ENCODE data around the gene TRAPPC5.
"Not testable (repeated sequence)": the region's sequence is repeated elsewhere in the genome, so short reads cannot be mapped to it uniquely, and the experiment has no call there.

TRAPPC5 gene

GRCh38 chr19:7680606-7681339 is at the start of gene TRAPPC5:
Gene TRAPPC5, plus strand, starts transcription at chr19:7680833. Its CDS starts 1,421 bp downstream, at chr19:7682254.
- peak; percentile 75 for DNase-seq (ENCODE audit: low spot score)

DNA sequence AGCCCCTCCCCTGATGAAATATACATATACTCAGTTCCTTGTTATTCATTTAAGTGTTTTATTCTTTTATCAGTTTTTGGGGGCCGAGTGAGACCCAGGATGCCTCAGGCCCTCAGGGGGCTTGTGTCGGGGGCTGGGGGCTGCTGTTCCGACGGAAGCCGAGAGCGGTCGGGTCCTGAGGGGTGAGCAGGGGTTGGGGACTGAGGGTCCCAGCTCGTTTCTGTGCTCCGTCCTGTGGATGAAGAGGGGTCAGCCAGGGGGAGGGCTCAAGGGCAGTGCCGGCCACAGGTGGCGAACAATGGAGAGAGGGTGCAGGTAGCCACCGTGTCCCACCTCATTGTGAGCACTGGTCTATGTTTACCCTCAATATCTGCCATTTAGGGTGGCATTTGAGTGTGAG is 49.1 kb upstream of the TRAPPC5 start:
- DNase-seq (ENCODE audit: low spot score): no peak

DNA sequence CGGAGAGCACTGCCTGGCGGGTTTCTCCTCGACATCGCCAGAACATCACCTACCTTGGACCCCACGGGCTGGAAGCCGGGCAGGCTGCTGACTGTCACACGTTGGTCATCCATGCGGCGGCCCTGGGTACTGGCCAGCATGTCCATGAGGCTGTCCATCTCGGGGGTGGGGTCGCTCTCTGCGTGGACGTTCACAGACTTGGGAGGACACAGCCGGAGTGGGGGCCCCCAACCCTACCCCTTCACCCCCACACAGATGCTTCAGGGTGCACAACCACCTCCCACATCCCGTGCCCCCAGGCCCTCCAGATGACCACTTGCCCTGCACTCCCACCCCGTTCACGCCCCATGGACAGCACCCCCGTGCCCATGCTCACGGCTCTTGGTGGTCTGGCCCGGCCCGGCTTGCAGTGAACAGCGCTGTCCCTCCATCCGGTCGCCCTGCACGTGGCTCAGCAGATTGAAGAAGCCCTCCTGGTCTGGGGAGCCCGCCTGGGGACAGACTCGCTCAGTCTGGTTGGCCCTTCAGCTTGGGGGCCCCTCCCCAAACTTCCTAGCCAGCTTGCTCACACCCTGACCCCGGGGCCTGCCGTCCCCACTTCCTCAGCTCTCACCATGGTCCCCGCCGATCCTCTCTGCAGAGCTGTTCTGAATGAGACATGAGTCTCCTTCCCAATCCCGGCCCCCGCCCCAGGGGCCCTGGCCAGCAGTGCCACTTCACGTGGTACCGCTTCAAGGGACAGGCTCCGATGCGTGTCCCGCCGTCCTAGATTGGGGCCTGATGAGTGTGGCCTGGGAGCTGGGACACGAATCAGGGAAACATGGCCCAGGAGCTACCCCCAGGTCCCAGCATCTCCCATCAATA is 48.1 kb upstream of the TRAPPC5 start:
- no peak for DNase-seq (ENCODE audit: low spot score)

GRCh38 chr19:7633698-7634097 is 46.9 kb upstream of the TRAPPC5 start, which contains the start of gene PCP2:
Gene PCP2, minus strand, starts transcription at chr19:7633719. Its CDS starts 262 bp downstream, at chr19:7633457.
- no peak for DNase-seq (ENCODE audit: low spot score)

DNA sequence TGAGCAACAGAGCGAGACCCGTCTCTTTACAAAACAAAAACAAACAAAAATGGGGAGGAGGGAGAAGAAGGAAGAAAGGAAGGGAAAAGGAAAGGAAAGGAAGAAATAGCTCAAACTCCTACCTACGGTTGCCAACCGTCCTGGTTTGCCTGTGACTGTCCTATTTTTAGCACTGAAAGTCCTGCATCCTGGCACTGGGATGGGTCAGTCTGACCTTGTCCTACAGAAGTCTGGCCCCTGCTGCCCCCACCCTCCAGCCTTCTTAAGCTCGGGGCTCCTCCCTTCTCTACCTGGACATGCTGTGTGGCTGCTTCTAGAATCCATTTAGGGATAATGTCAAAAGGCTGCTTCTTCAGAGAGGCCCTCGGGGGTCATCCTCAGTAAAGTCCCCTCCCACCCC is 45.0 kb upstream of the TRAPPC5 start:
- DNase-seq (ENCODE audit: low spot score): no peak

DNA sequence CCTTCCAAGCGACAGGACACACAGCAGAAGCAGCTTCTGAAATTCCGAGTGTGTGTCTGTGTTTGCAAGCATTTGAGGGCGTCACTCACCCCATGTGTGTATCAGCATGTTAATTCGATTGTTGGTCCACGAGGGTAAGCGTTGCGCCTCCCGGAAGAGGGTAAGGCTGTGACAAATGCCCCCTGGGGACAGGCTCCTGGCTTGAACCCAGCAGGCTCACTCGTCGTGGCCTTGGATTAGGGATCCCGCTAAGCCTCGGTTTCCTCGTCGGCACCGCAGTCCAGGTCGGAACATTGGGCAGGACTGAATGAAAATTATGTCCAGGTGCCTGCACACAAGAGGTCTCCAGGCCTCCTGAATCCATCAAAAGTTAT is 44.3 kb upstream of the TRAPPC5 start:
- no peak for DNase-seq (ENCODE audit: low spot score)

GRCh38 chr19:7636691-7637373 is 43.8 kb upstream of the TRAPPC5 start, which contains the start of gene STXBP2:
Gene STXBP2, plus strand, starts transcription at chr19:7637110. Its CDS starts 40 bp downstream, at chr19:7637150.
- DNase-seq (ENCODE audit: low spot score): no peak

GRCh38 chr19:7637374-7638256 is 43.0 kb upstream of the TRAPPC5 start:
- no peak for DNase-seq (ENCODE audit: low spot score)

DNA sequence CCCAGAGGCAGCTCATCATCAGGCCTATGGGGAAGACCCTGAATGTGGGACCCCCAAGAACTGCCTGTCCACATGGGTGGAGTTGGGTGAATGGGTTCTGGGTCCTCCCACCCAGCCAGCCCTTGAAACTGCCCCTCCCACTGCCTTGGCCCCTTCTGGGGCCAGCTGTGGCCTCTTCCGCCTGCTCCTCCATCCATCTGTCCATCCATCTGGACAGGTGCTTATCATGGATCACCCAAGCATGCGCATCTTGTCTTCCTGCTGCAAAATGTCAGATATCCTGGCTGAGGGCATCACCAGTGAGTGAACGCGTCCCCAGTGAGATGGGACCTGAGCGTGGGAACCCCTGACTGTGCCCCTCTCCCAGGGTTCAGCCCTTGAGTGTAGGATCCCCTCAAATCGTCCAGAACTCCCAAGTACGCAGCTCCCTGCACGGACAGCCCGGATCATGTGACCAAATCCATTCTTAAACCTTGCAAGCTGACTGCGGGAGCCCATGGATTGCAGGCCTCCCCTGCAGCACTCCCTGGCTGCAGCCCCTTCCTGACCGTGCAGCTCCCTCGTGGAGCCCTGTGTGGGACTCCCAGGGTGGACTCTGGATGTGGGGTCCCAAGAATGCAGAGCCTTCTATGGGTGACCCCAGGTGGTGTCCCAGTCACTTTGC is 41.7 kb upstream of the TRAPPC5 start:
- DNase-seq (ENCODE audit: low spot score): no peak

DNA sequence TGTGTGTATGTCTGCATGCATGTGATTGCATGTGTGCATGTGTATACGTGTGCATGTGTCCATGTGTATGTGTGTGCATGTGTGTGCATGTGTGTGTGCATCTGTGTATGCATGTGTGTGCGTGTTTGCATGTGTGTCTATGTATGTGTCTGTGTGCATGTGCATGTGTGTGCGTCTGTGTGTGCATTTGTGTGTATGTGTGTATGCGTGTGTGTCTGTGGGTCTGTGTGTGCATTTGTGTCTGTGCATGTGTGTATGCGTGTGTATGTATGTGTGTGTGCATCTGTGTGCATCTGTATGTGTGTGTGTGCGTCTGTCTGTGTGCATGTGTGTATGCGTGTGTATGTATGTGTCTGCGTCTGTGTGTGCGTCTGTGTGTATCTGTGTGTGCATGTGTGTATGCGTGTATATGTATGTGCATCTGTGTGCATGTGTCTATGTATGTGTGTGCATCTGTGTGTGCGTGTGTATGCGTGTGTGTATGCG is 40.7 kb upstream of the TRAPPC5 start:
- DNase-seq (ENCODE audit: low spot score): no peak

GRCh38 chr19:7640803-7641202 is 39.8 kb upstream of the TRAPPC5 start:
- DNase-seq (ENCODE audit: low spot score): no peak

- DNase-seq (ENCODE audit: low spot score): no peak
Measured at GRCh38 chr19:7641290-7642276, 39.0 kb upstream of the TRAPPC5 start.

DNA sequence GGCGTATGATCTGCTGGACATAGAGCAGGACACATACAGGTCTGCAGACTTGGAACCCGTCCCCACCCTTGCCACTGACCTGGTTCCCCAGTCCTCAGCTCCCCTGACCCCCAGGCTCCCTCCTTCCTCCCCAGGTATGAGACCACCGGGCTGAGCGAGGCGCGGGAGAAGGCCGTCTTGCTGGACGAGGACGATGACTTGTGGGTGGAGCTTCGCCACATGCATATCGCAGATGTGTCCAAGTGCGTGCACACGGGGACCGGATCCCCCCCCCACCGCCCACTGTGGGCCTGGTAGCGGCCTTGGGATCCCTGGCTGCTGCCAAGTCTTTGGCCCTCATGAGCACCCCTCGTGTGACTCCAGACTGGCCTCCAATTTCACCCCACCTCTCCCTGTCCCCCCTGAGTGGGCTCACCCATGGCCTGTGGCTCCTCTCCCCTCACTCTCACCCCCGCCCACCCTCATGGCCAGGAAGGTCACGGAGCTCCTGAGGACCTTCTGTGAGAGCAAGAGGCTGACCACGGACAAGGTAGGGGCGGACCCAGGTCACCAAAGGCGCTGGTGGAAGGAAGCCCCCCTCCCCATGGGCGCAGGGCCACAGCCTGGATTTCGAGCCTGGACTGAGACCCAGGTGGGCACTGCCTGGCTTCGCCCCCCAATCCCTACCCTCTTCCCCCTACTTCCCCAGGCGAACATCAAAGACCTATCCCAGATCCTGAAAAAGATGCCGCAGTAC is 38.2 kb upstream of the TRAPPC5 start:
- no peak for DNase-seq (ENCODE audit: low spot score)

GRCh38 chr19:7643031-7643415 is 37.6 kb upstream of the TRAPPC5 start:
- DNase-seq (ENCODE audit: low spot score): no peak

GRCh38 chr19:7643629-7644549 is 36.7 kb upstream of the TRAPPC5 start:
- not testable (repeated sequence) for DNase-seq (ENCODE audit: low spot score)

DNA sequence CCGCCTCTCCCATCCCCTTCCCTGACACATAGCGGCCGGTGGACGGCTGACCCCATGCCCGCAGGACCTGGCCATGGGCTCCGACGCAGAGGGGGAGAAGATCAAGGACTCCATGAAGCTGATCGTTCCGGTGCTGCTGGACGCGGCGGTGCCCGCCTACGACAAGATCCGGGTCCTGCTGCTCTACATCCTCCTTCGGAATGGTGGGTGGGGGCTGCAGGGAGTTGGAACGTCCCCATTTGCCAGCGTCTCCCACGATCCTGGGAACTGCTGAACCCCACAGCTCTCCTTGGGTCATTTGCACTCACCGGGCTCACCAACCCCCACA is 36.1 kb upstream of the TRAPPC5 start:
- DNase-seq (ENCODE audit: low spot score): no peak

GRCh38 chr19:7645163-7645562 is 35.5 kb upstream of the TRAPPC5 start:
- DNase-seq (ENCODE audit: low spot score): no peak
